ENCODE measurements around the gene GAREM1. TPM values are rescaled to one million over a fixed set of nuclear protein-coding genes. Genes with fewer than 3 reads are reported as not detected.

Gene GAREM1
- total RNA-seq, 1 donor from 2014 or later = 5.1 TPM

GRCh38 chr18:32440518-32440917 is 30.2 kb downstream of the GAREM1 start:
- H3K9ac ChIP-seq = no peak overlapping the region
- no peak overlapping the region for H3K4me3 Mint-ChIP-seq
- H3K27me3 Mint-ChIP-seq (ENCODE audit: insufficient read depth, low read depth) = no peaks in the 10 kb centered on the region
- DNase-seq (ENCODE audit: low spot score) = no peak
- H3K4me1 Mint-ChIP-seq = peaks cover 14% of the 10 kb centered on the region
- H3K4me2 ChIP-seq = no peak overlapping the region
- H2AFZ ChIP-seq (replicated peaks) = no peak overlapping the region
- H3F3A ChIP-seq (ENCODE audit: low read depth) = no peaks in the 10 kb centered on the region
- H3K27ac ChIP-seq = no peak overlapping the region
- H3K4me1 ChIP-seq = peaks cover 9% of the 10 kb centered on the region
- no peak overlapping the region for H3K27ac Mint-ChIP-seq
- H3K4me3 ChIP-seq = no peak overlapping the region
- H4K20me1 ChIP-seq (ENCODE audit: low read depth) = peaks cover 11% of the 10 kb centered on the region
- TF ChIP-seq EZH2phosphoT487 (IDR thresholded peaks at IDR 0.05) = no peak
- TF ChIP-seq CTCF (IDR thresholded peaks at IDR 0.05) = no peak
- TF ChIP-seq EZH2 (IDR thresholded peaks at IDR 0.05) = no peak
- no peaks in the 10 kb centered on the region for H3K9me3 ChIP-seq (ENCODE audit: low read depth)
- H3K27me3 ChIP-seq = no peaks in the 10 kb centered on the region
- peaks cover 19% of the 10 kb centered on the region for H3K79me2 ChIP-seq (ENCODE audit: low read depth)
- no peaks in the 10 kb centered on the region for H3K36me3 ChIP-seq
- H3K9me3 Mint-ChIP-seq = no peaks in the 10 kb centered on the region
- no peaks in the 10 kb centered on the region for H3K36me3 Mint-ChIP-seq

- no peak overlapping the region for H2AFZ ChIP-seq (replicated peaks)
- peaks cover 9% of the 10 kb centered on the region for H3K4me1 ChIP-seq
- H3K36me3 Mint-ChIP-seq = no peaks in the 10 kb centered on the region
- H3K27ac Mint-ChIP-seq = no peak overlapping the region
- no peak overlapping the region for H3K9ac ChIP-seq
- no peak overlapping the region for H3K4me3 Mint-ChIP-seq
- DNase-seq (ENCODE audit: low spot score) = peak; percentile 61
- H3K36me3 ChIP-seq = no peaks in the 10 kb centered on the region
- no peaks in the 10 kb centered on the region for H3F3A ChIP-seq (ENCODE audit: low read depth)
- H3K4me3 ChIP-seq = no peak overlapping the region
- H3K4me1 Mint-ChIP-seq = peaks cover 16% of the 10 kb centered on the region
- no peaks in the 10 kb centered on the region for H3K9me3 ChIP-seq (ENCODE audit: low read depth)
- H4K20me1 ChIP-seq (ENCODE audit: low read depth) = peaks cover 11% of the 10 kb centered on the region
- TF ChIP-seq CTCF (IDR thresholded peaks at IDR 0.05) (peak; percentile 64), EZH2phosphoT487 (IDR thresholded peaks at IDR 0.05) (no peak), EZH2 (IDR thresholded peaks at IDR 0.05) (no peak)
- H3K9me3 Mint-ChIP-seq = no peaks in the 10 kb centered on the region
- no peak overlapping the region for H3K4me2 ChIP-seq
- H3K27ac ChIP-seq = no peak overlapping the region
- no peaks in the 10 kb centered on the region for H3K27me3 Mint-ChIP-seq (ENCODE audit: insufficient read depth, low read depth)
- H3K79me2 ChIP-seq (ENCODE audit: low read depth) = peaks cover 25% of the 10 kb centered on the region
- no peaks in the 10 kb centered on the region for H3K27me3 ChIP-seq
Observed at GRCh38 chr18:32439802-32440201, 30.9 kb downstream of the GAREM1 start.

DNA sequence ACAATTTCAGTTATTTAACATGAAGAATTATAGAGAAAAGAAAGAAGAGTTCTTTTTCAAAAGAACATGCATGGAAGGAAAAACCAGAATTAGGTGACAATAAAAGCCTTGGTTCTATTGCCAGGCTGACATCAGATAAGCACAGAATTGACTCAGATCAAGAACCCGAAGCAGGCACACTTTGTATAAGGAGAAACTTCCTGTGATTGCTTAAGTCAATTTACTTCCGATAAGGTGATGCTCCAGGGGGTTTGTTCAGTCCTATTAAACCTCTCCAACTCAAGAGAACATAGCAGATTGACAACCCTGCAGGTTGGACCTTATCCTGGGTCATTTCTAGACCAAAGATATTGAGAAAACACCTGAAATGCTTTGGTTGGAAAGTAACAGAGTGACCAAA is 31.4 kb downstream of the GAREM1 start:
- DNase-seq (ENCODE audit: low spot score) = no peak
- H2AFZ ChIP-seq (replicated peaks) = no peak overlapping the region
- H3K4me1 ChIP-seq = peaks cover 9% of the 10 kb centered on the region
- H4K20me1 ChIP-seq (ENCODE audit: low read depth) = peaks cover 11% of the 10 kb centered on the region
- H3K36me3 ChIP-seq = no peaks in the 10 kb centered on the region
- H3K27ac ChIP-seq = no peak overlapping the region
- H3K4me2 ChIP-seq = no peak overlapping the region
- H3K27me3 ChIP-seq = no peaks in the 10 kb centered on the region
- H3K9me3 ChIP-seq (ENCODE audit: low read depth) = no peaks in the 10 kb centered on the region
- TF ChIP-seq EZH2phosphoT487 (IDR thresholded peaks at IDR 0.05) = no peak
- TF ChIP-seq EZH2 (IDR thresholded peaks at IDR 0.05) = no peak
- TF ChIP-seq CTCF (IDR thresholded peaks at IDR 0.05) = no peak
- H3K36me3 Mint-ChIP-seq = no peaks in the 10 kb centered on the region
- H3K4me3 Mint-ChIP-seq = no peak overlapping the region
- no peak overlapping the region for H3K4me3 ChIP-seq
- H3K27me3 Mint-ChIP-seq (ENCODE audit: insufficient read depth, low read depth) = no peaks in the 10 kb centered on the region
- no peaks in the 10 kb centered on the region for H3K9me3 Mint-ChIP-seq
- H3K4me1 Mint-ChIP-seq = peaks cover 16% of the 10 kb centered on the region
- no peak overlapping the region for H3K27ac Mint-ChIP-seq
- no peak overlapping the region for H3K9ac ChIP-seq
- no peaks in the 10 kb centered on the region for H3F3A ChIP-seq (ENCODE audit: low read depth)
- H3K79me2 ChIP-seq (ENCODE audit: low read depth) = peaks cover 26% of the 10 kb centered on the region

Data from neural progenitor cell (in vitro differentiated cells).